ENCODE results near the gene EIF5A. TPM values are rescaled to one million over a fixed set of nuclear protein-coding genes. Genes with fewer than 3 reads are reported as not detected.
A peak's percentile ranks its signal among the peaks of the same experiment; 100 is the strongest.

The EIF5A gene
- total and polyA plus RNA-seq, 9 of the 15 experiments (the other 6 are each of a cell fraction or from before 2014, with no cell fraction given): 22.9 to 1,163 (median 772) TPM

DNA sequence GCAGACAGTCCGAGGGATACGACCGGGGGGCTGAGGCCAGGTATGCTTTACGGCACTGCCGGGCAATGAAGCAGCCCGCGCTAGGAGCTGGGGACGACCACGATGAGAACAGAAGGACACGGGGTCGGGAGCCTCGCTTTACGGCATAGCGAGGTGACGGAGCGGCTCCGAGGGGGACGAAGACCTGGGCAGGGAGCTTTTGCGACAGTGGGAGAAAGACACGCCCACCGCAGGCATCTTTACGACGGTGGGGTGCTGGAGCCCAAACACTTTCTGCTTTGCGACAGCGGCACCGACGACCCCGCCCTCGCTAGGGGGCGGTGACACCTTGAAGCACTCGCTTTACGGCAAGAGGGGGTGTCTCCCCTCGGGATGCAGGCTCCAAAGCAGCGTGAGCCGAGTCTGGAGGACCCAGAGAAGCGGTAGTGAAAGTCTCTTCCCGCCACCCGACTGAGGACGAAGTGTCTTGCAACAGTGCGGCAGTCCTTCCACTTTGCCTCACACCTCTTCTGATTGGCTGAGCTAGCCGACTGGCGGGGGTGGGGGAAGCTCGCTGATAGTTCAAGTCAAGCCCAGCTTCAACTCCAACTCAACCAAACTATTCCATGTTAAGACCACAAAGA is 22.1 kb downstream of the EIF5A start (continued):
- TF ChIP-seq SMARCA4 (IDR thresholded peaks at IDR 0.05) (no peak), BRCA1 (IDR thresholded peaks at IDR 0.05) (no peak), BRCA1 (CRISPR knock-in tag; IDR thresholded peaks at IDR 0.05) (no peak), HNRNPL (IDR thresholded peaks at IDR 0.05; ENCODE audit: low read depth, low read length) (no peak), ZNF121 (CRISPR knock-in tag; conservative IDR thresholded peaks at IDR 0.05) (no peak), MBD2 (IDR thresholded peaks at IDR 0.05; ENCODE audit: borderline replicate concordance, low read depth) (no peak; the same call in 1 of the 2 replicates), NR3C1 (CRISPR knock-in tag; IDR thresholded peaks at IDR 0.05) (no peak), SIRT6 (IDR thresholded peaks at IDR 0.05; ENCODE audit: low read depth, low read length) (no peak), MAFK (IDR thresholded peaks at IDR 0.05; ENCODE audit: low read length) (no peak), FOXM1 (IDR thresholded peaks at IDR 0.05; ENCODE audit: low read depth) (no peak), FOXM1 (CRISPR knock-in tag; IDR thresholded peaks at IDR 0.05; ENCODE audit: low read depth) (no peak), ZNF140 (CRISPR knock-in tag; IDR thresholded peaks at IDR 0.05) (no peak), EZH2 (IDR thresholded peaks at IDR 0.05; ENCODE audit: borderline replicate concordance, low read depth, low read length) (no peak)
- TF ChIP-seq, protein P1, sequence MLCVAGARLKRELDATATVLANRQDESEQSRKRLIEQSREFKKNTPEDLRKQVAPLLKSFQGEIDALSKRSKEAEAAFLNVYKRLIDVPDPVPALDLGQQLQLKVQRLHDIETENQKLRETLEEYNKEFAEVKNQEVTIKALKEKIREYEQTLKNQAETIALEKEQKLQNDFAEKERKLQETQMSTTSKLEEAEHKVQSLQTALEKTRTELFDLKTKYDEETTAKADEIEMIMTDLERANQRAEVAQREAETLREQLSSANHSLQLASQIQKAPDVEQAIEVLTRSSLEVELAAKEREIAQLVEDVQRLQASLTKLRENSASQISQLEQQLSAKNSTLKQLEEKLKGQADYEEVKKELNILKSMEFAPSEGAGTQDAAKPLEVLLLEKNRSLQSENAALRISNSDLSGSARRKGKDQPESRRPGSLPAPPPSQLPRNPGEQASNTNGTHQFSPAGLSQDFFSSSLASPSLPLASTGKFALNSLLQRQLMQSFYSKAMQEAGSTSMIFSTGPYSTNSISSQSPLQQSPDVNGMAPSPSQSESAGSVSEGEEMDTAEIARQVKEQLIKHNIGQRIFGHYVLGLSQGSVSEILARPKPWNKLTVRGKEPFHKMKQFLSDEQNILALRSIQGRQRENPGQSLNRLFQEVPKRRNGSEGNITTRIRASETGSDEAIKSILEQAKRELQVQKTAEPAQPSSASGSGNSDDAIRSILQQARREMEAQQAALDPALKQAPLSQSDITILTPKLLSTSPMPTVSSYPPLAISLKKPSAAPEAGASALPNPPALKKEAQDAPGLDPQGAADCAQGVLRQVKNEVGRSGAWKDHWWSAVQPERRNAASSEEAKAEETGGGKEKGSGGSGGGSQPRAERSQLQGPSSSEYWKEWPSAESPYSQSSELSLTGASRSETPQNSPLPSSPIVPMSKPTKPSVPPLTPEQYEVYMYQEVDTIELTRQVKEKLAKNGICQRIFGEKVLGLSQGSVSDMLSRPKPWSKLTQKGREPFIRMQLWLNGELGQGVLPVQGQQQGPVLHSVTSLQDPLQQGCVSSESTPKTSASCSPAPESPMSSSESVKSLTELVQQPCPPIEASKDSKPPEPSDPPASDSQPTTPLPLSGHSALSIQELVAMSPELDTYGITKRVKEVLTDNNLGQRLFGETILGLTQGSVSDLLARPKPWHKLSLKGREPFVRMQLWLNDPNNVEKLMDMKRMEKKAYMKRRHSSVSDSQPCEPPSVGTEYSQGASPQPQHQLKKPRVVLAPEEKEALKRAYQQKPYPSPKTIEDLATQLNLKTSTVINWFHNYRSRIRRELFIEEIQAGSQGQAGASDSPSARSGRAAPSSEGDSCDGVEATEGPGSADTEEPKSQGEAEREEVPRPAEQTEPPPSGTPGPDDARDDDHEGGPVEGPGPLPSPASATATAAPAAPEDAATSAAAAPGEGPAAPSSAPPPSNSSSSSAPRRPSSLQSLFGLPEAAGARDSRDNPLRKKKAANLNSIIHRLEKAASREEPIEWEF (CRISPR knock-in tag; IDR thresholded peaks at IDR 0.05): no peak
- TF ChIP-seq, protein P2, sequence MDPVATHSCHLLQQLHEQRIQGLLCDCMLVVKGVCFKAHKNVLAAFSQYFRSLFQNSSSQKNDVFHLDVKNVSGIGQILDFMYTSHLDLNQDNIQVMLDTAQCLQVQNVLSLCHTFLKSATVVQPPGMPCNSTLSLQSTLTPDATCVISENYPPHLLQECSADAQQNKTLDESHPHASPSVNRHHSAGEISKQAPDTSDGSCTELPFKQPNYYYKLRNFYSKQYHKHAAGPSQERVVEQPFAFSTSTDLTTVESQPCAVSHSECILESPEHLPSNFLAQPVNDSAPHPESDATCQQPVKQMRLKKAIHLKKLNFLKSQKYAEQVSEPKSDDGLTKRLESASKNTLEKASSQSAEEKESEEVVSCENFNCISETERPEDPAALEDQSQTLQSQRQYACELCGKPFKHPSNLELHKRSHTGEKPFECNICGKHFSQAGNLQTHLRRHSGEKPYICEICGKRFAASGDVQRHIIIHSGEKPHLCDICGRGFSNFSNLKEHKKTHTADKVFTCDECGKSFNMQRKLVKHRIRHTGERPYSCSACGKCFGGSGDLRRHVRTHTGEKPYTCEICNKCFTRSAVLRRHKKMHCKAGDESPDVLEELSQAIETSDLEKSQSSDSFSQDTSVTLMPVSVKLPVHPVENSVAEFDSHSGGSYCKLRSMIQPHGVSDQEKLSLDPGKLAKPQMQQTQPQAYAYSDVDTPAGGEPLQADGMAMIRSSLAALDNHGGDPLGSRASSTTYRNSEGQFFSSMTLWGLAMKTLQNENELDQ (CRISPR knock-in tag; IDR thresholded peaks at IDR 0.05; ENCODE audit: borderline replicate concordance): no peak
- TF ChIP-seq, protein P3, sequence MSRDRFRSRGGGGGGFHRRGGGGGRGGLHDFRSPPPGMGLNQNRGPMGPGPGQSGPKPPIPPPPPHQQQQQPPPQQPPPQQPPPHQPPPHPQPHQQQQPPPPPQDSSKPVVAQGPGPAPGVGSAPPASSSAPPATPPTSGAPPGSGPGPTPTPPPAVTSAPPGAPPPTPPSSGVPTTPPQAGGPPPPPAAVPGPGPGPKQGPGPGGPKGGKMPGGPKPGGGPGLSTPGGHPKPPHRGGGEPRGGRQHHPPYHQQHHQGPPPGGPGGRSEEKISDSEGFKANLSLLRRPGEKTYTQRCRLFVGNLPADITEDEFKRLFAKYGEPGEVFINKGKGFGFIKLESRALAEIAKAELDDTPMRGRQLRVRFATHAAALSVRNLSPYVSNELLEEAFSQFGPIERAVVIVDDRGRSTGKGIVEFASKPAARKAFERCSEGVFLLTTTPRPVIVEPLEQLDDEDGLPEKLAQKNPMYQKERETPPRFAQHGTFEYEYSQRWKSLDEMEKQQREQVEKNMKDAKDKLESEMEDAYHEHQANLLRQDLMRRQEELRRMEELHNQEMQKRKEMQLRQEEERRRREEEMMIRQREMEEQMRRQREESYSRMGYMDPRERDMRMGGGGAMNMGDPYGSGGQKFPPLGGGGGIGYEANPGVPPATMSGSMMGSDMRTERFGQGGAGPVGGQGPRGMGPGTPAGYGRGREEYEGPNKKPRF (IDR thresholded peaks at IDR 0.05; ENCODE audit: low read depth, low read length): no peak
- TF ChIP-seq, protein P4, sequence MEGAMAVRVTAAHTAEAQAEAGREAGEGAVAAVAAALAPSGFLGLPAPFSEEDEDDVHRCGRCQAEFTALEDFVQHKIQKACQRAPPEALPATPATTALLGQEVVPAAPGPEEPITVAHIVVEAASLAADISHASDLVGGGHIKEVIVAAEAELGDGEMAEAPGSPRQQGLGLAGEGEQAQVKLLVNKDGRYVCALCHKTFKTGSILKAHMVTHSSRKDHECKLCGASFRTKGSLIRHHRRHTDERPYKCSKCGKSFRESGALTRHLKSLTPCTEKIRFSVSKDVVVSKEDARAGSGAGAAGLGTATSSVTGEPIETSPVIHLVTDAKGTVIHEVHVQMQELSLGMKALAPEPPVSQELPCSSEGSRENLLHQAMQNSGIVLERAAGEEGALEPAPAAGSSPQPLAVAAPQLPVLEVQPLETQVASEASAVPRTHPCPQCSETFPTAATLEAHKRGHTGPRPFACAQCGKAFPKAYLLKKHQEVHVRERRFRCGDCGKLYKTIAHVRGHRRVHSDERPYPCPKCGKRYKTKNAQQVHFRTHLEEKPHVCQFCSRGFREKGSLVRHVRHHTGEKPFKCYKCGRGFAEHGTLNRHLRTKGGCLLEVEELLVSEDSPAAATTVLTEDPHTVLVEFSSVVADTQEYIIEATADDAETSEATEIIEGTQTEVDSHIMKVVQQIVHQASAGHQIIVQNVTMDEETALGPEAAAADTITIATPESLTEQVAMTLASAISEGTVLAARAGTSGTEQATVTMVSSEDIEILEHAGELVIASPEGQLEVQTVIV (CRISPR knock-in tag; IDR thresholded peaks at IDR 0.05; ENCODE audit: borderline replicate concordance): peak; percentile 98
